PC-9 (cell line): ENCODE measurements around the gene FAM120C. TPM values are rescaled to one million over a fixed set of nuclear protein-coding genes. Genes with fewer than 3 reads are reported as not detected.

ENCODE experiments used
- BruUV-seq: library from RNA; stranded (reverse); fragments of 400-500 nt; replicated peaks from 2 replicates; lab custom pipeline; 2021; lab: Mats Ljungman, UMichigan
- CTCF ChIA-PET: fragments of 300-600 bp; sonication (Branson Sonifier 250); formaldehyde crosslinking; loops from one replicate; lab custom pipeline; 2022; ENCODE audit warnings: antibody characterized with exemption; lab: Charles Lee
- POLR2A ChIA-PET: fragments of 300-600 bp; sonication (Branson Sonifier 250); formaldehyde crosslinking; loops from one replicate; lab custom pipeline; 2022; ENCODE audit warnings: antibody characterized with exemption; ENCODE audit not compliant: unreplicated experiment; lab: Charles Lee
- DNase-seq, 2 experiments: peaks; one replicate each; pipeline versions ENCODE4 v3.0.0 to v3.0.0-alpha.2; 2015 to 2022; ENCODE audit warnings: mixed read lengths in 1 of 2
- H2AFZ ChIP-seq: fragments of 200-600 bp; sonication (generic); 2 replicates; pipeline ENCODE4 v1.8.1; 2017; ENCODE audit warnings: antibody characterized with exemption
- H3F3A ChIP-seq: fragments of 200-600 bp; sonication (generic); 2 replicates; pipeline ENCODE4 v1.8.1; 2017; ENCODE audit warnings: antibody characterized with exemption, mild to moderate bottlenecking, low read depth; ENCODE audit not compliant: insufficient read depth
- H3K27ac ChIP-seq: fragments of 200-600 bp; sonication (generic); 2 replicates; pipeline ENCODE4 v1.6.1; 2016; ENCODE audit warnings: mixed run types
- H3K27me3 ChIP-seq: fragments of 200-600 bp; sonication (generic); 2 replicates; pipeline ENCODE4 v1.6.1; 2016; ENCODE audit warnings: low read depth, mixed run types; ENCODE audit not compliant: insufficient read depth
- H3K36me3 ChIP-seq: fragments of 200-600 bp; sonication (generic); 2 replicates; pipeline ENCODE4 v1.6.1; 2016; ENCODE audit warnings: low read depth, mixed run types
- H3K4me1 ChIP-seq: fragments of 200-600 bp; sonication (generic); replicated peaks from 2 replicates; pipeline ENCODE4 v1.6.1; 2016; ENCODE audit warnings: mixed run types; ENCODE audit not compliant: insufficient read depth
- H3K4me2 ChIP-seq: fragments of 200-600 bp; sonication (generic); 2 replicates; pipeline ENCODE4 v1.6.1; 2017; ENCODE audit warnings: mixed run types
- H3K4me3 ChIP-seq: fragments of 200-600 bp; sonication (generic); 2 replicates; pipeline ENCODE4 v1.6.1; 2016; ENCODE audit warnings: mixed run types
- H3K79me2 ChIP-seq: fragments of 200-600 bp; sonication (generic); 2 replicates; pipeline ENCODE4 v1.6.1; 2017; ENCODE audit warnings: low read depth, mixed run types
- H3K9me2 ChIP-seq: fragments of 200-600 bp; sonication (generic); 2 replicates; pipeline ENCODE4 v1.8.1; 2017; ENCODE audit warnings: mild to moderate bottlenecking; ENCODE audit not compliant: insufficient read depth
- H3K9me3 ChIP-seq: fragments of 200-600 bp; sonication (generic); 2 replicates; pipeline ENCODE4 v1.8.1; 2016; ENCODE audit warnings: low read depth; ENCODE audit not compliant: insufficient read depth
- H4K20me1 ChIP-seq: fragments of 200-600 bp; sonication (generic); 2 replicates; pipeline ENCODE4 v1.8.1; 2017; ENCODE audit not compliant: insufficient read depth
- CTCF ChIP-seq: fragments of 200-600 bp; sonication (generic); conservative IDR thresholded peaks from 2 replicates; pipeline ENCODE4 v1.6.1; 2017; ENCODE audit warnings: mixed run types, antibody characterized with exemption, mild to moderate bottlenecking, moderate library complexity
- intact Hi-C: fragments of 100-400 bp; cut with micrococcal nuclease; formaldehyde crosslinking; loops from one replicate; pipeline ENCODE4 v1.10.0; 2022; ENCODE audit not compliant: unreplicated experiment
- total RNA-seq: library from RNA; stranded (reverse); gene quantifications from 2 replicates; pipeline ENCODE4 v1.2.3, GENCODE V29; 2021

FAM120C gene
- total RNA-seq, 1 experiment from 2014 or later: 21.6 TPM

- no peaks in the 10 kb centered on the region for H3K36me3 ChIP-seq
- H3F3A ChIP-seq: no peaks in the 10 kb centered on the region
- H2AFZ ChIP-seq: no peak overlapping the region
- no peak overlapping the region for H3K27ac ChIP-seq
- intact Hi-C loops: no loop called here
- ChIA-PET CTCF (no interaction called here), POLR2A (no interaction called here)
- H3K9me3 ChIP-seq: no peaks in the 10 kb centered on the region
- no TSS peak for BruUV-seq
- no peaks in the 10 kb centered on the region for H3K9me2 ChIP-seq
- H3K79me2 ChIP-seq: no peaks in the 10 kb centered on the region
- TF ChIP-seq CTCF: no peak
- DNase-seq: no peak
- no peaks in the 10 kb centered on the region for H3K4me1 ChIP-seq
- no peak overlapping the region for H3K4me3 ChIP-seq
- no peak overlapping the region for H3K4me2 ChIP-seq
- H4K20me1 ChIP-seq: no peaks in the 10 kb centered on the region
- no peaks in the 10 kb centered on the region for H3K27me3 ChIP-seq
These were observed 158.7 kb downstream of the FAM120C start for GRCh38 chrX:54024350-54024749.

Other genes with a start within 250 kb of the FAM120C start
- 40.0 and 56.4 TPM in 2 replicates for gene PHF8, start 138.8 kb downstream of the FAM120C start, total RNA-seq
- gene WNK3, start 174.8 kb upstream of the FAM120C start, total RNA-seq: not detected in 2 replicates